ENCODE results near the gene ITGA2.

DNA sequence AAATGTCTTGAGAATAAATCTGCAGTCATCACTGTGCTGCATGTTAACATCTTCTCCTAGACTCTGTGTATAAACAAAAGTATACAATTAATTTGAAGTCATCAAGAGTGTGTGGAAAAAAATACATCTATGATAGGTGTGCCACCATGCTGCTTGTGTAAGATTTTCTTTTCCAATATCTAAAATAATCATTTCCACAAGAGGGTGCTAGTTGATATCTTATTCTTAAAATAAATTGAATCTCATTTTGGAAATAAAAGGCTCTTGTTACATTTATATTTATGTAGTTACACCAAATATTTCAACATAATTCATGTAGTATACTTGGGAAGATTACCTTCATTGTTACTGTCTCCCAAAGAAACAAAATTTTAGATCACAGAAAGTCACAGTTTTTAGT, 134.6 kb downstream of the ITGA2 start:
- TF ChIP-seq, protein P1, sequence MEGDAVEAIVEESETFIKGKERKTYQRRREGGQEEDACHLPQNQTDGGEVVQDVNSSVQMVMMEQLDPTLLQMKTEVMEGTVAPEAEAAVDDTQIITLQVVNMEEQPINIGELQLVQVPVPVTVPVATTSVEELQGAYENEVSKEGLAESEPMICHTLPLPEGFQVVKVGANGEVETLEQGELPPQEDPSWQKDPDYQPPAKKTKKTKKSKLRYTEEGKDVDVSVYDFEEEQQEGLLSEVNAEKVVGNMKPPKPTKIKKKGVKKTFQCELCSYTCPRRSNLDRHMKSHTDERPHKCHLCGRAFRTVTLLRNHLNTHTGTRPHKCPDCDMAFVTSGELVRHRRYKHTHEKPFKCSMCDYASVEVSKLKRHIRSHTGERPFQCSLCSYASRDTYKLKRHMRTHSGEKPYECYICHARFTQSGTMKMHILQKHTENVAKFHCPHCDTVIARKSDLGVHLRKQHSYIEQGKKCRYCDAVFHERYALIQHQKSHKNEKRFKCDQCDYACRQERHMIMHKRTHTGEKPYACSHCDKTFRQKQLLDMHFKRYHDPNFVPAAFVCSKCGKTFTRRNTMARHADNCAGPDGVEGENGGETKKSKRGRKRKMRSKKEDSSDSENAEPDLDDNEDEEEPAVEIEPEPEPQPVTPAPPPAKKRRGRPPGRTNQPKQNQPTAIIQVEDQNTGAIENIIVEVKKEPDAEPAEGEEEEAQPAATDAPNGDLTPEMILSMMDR (IDR thresholded peaks at IDR 0.05), result peak in 1 of 6 experiments; percentile 13
- no peak for TF ChIP-seq POLR2A (IDR thresholded peaks at IDR 0.05)

All from Peyer's patch (tissue), 4 donors.